Activated naive CD4-positive, alpha-beta T cell treated with anti-CD3 and anti-CD28 coated beads for 36 hours (primary cell): ENCODE data around the gene ATP5F1E. TPM values are rescaled to one million over a fixed set of nuclear protein-coding genes. Genes with fewer than 3 reads are reported as not detected.
A peak's percentile ranks its signal among the peaks of the same experiment; 100 is the strongest.
"Not testable (repeated sequence)": the region's sequence is repeated elsewhere in the genome, so short reads cannot be mapped to it uniquely, and the experiment has no call there.

Experiments
- CTCF ChIA-PET: fragments of 350-600 bp; sonication (Branson Sonifier 250); formaldehyde crosslinking; loops from one replicate; lab custom pipeline; 2021; ENCODE audit warnings: antibody characterized with exemption; lab: Charles Lee
- DNase-seq: peaks from one replicate; pipeline ENCODE4 v3.0.0-alpha.2; 2020
- H3K27ac Mint-ChIP-seq: one replicate; pipeline ENCODE4 v1.8.0; 2021; ENCODE audit warnings: mild to moderate bottlenecking, mixed read lengths
- H3K27me3 Mint-ChIP-seq: one replicate; pipeline ENCODE4 v1.8.0; 2021; ENCODE audit warnings: low read depth, mixed read lengths
- H3K36me3 Mint-ChIP-seq: one replicate; pipeline ENCODE4 v1.8.0; 2021; ENCODE audit warnings: low read depth, mixed read lengths
- H3K4me1 Mint-ChIP-seq: one replicate; pipeline ENCODE4 v1.8.0; 2021; ENCODE audit warnings: low read depth, mixed read lengths
- H3K4me3 Mint-ChIP-seq: one replicate; pipeline ENCODE4 v1.8.0; 2021; ENCODE audit warnings: mild to moderate bottlenecking, moderate library complexity, mixed read lengths
- H3K9me3 Mint-ChIP-seq: one replicate; pipeline ENCODE4 v1.8.0; 2021; ENCODE audit warnings: mixed read lengths
- intact Hi-C: fragments of 100-400 bp; cut with micrococcal nuclease; formaldehyde crosslinking; loops from one replicate; pipeline ENCODE4 v1.15.1; 2023
- total RNA-seq, 2 experiments: library from RNA; stranded (reverse); gene quantifications; one replicate each; pipeline ENCODE4 v1.2.3, GENCODE V29; 2021

Gene ATP5F1E
- total RNA-seq, 2 experiments from 2014 or later, result 74.5 to 86.3 TPM

- CTCF ChIA-PET, result interaction anchor here (0.7 kb wide), 1 partner anchor 476 kb away, joined by 3 read pairs; no protein-coding TSS in a partner anchor
- Mint-ChIP-seq H3K36me3 (peaks cover 3% of the 10 kb centered on the region), H3K27me3 (no peaks in the 10 kb centered on the region), H3K4me3 (no peak overlapping the region), H3K27ac (no peak overlapping the region), H3K9me3 (no peaks in the 10 kb centered on the region), H3K4me1 (peaks cover 39% of the 10 kb centered on the region)
- no peak for DNase-seq
- intact Hi-C loops, result no loop called here
Measured at GRCh38 chr20:59018817-59019216, 13.3 kb downstream of the ATP5F1E start.

GRCh38 chr20:59017493-59018231 is 14.5 kb downstream of the ATP5F1E start:
- DNase-seq, result no peak
- no peaks in the 10 kb centered on the region for H3K36me3 Mint-ChIP-seq
- H3K4me1 Mint-ChIP-seq, result peaks cover 46% of the 10 kb centered on the region
- H3K9me3 Mint-ChIP-seq, result no peaks in the 10 kb centered on the region
- CTCF ChIA-PET, result interaction anchor here (0.6 kb wide), 1 partner anchor 126 kb away, joined by 3 read pairs; no protein-coding TSS in a partner anchor
- intact Hi-C loops, result no loop called here
- no peak overlapping the region for H3K27ac Mint-ChIP-seq
- H3K27me3 Mint-ChIP-seq, result no peaks in the 10 kb centered on the region
- H3K4me3 Mint-ChIP-seq, result no peak overlapping the region

GRCh38 chr20:59016795-59017492 is 15.2 kb downstream of the ATP5F1E start:
- no peaks in the 10 kb centered on the region for H3K36me3 Mint-ChIP-seq
- H3K9me3 Mint-ChIP-seq, result no peaks in the 10 kb centered on the region
- DNase-seq, result peak; percentile 48
- intact Hi-C loops, result no loop called here
- H3K4me3 Mint-ChIP-seq, result no peak overlapping the region
- peaks cover 46% of the 10 kb centered on the region for H3K4me1 Mint-ChIP-seq
- H3K27ac Mint-ChIP-seq, result no peak overlapping the region
- H3K27me3 Mint-ChIP-seq, result no peaks in the 10 kb centered on the region
- CTCF ChIA-PET, result no interaction called here

GRCh38 chr20:59015812-59016711 is 16.1 kb downstream of the ATP5F1E start:
- CTCF ChIA-PET, result interaction anchor here (0.9 kb wide), 1 partner anchor 189 kb away, joined by 3 read pairs; no protein-coding TSS in a partner anchor
- Mint-ChIP-seq H3K4me3 (no peak overlapping the region), H3K36me3 (no peaks in the 10 kb centered on the region), H3K27ac (no peak overlapping the region), H3K27me3 (no peaks in the 10 kb centered on the region), H3K4me1 (peaks cover 48% of the 10 kb centered on the region), H3K9me3 (no peaks in the 10 kb centered on the region)
- intact Hi-C loops, result no loop called here
- no peak for DNase-seq

GRCh38 chr20:59015411-59015810 is 16.7 kb downstream of the ATP5F1E start:
- CTCF ChIA-PET, result interaction anchor here (0.9 kb wide), 1 partner anchor 190 kb away, joined by 3 read pairs; no protein-coding TSS in a partner anchor
- H3K4me1 Mint-ChIP-seq, result peaks cover 43% of the 10 kb centered on the region
- no peaks in the 10 kb centered on the region for H3K9me3 Mint-ChIP-seq
- H3K36me3 Mint-ChIP-seq, result no peaks in the 10 kb centered on the region
- no peak overlapping the region for H3K27ac Mint-ChIP-seq
- H3K4me3 Mint-ChIP-seq, result no peak overlapping the region
- intact Hi-C loops, result no loop called here
- no peak for DNase-seq
- no peaks in the 10 kb centered on the region for H3K27me3 Mint-ChIP-seq

- H3K4me1 Mint-ChIP-seq, result peaks cover 43% of the 10 kb centered on the region
- intact Hi-C loops, result no loop called here
- no peaks in the 10 kb centered on the region for H3K9me3 Mint-ChIP-seq
- H3K4me3 Mint-ChIP-seq, result no peak overlapping the region
- H3K27me3 Mint-ChIP-seq, result no peaks in the 10 kb centered on the region
- H3K36me3 Mint-ChIP-seq, result no peaks in the 10 kb centered on the region
- CTCF ChIA-PET, result interaction anchor here (0.9 kb wide), 1 partner anchor 190 kb away, joined by 3 read pairs; no protein-coding TSS in a partner anchor
- no peak overlapping the region for H3K27ac Mint-ChIP-seq
- no peak for DNase-seq
Measured at GRCh38 chr20:59014680-59015389, 17.3 kb downstream of the ATP5F1E start.

- CTCF ChIA-PET, result no interaction called here
- no peak overlapping the region for H3K4me3 Mint-ChIP-seq
- H3K27me3 Mint-ChIP-seq, result no peaks in the 10 kb centered on the region
Measured at GRCh38 chr20:59013959-59014608, 18.1 kb downstream of the ATP5F1E start.

GRCh38 chr20:59013031-59013951 is 18.8 kb downstream of the ATP5F1E start:
- H3K27me3 Mint-ChIP-seq, result no peaks in the 10 kb centered on the region
- no peaks in the 10 kb centered on the region for H3K9me3 Mint-ChIP-seq
- CTCF ChIA-PET, result no interaction called here
- no peaks in the 10 kb centered on the region for H3K36me3 Mint-ChIP-seq
- H3K4me1 Mint-ChIP-seq, result peaks cover 43% of the 10 kb centered on the region
- H3K27ac Mint-ChIP-seq, result no peak overlapping the region
- H3K4me3 Mint-ChIP-seq, result no peak overlapping the region
- no peak for DNase-seq
- intact Hi-C loops, result no loop called here

More at GRCh38 chr20:59013959-59014608, 18.1 kb downstream of the ATP5F1E start:
- Mint-ChIP-seq H3K4me1 (peaks cover 43% of the 10 kb centered on the region), H3K27ac (no peak overlapping the region), H3K9me3 (no peaks in the 10 kb centered on the region), H3K36me3 (no peaks in the 10 kb centered on the region)
- intact Hi-C loops, result no loop called here
- no peak for DNase-seq

GRCh38 chr20:59011874-59012157 is 20.3 kb downstream of the ATP5F1E start:
- H3K9me3 Mint-ChIP-seq, H3K36me3 Mint-ChIP-seq, DNase-seq, CTCF ChIA-PET, H3K4me3 Mint-ChIP-seq, H3K27ac Mint-ChIP-seq, H3K27me3 Mint-ChIP-seq, intact Hi-C loops: not testable (repeated sequence)
- H3K4me1 Mint-ChIP-seq, result peaks cover 34% of the 10 kb centered on the region

GRCh38 chr20:59010995-59011873 is 20.9 kb downstream of the ATP5F1E start:
- no peak for DNase-seq
- peaks cover 29% of the 10 kb centered on the region for H3K4me1 Mint-ChIP-seq
- no peaks in the 10 kb centered on the region for H3K27me3 Mint-ChIP-seq
- no peak overlapping the region for H3K4me3 Mint-ChIP-seq
- no peak overlapping the region for H3K27ac Mint-ChIP-seq
- no peaks in the 10 kb centered on the region for H3K9me3 Mint-ChIP-seq
- no peaks in the 10 kb centered on the region for H3K36me3 Mint-ChIP-seq
- CTCF ChIA-PET, result no interaction called here
- intact Hi-C loops, result no loop called here
